ENCODE measurements around the gene LETM1. TPM values are rescaled to one million over a fixed set of nuclear protein-coding genes. Genes with fewer than 3 reads are reported as not detected.

The LETM1 gene
- polyA plus RNA-seq, 3 donors: 14.2 to 45.8 (median 19.9) TPM

- H3K27ac ChIP-seq (ENCODE audit: low read depth, low read length): no peak overlapping the region
- 51 to 61% (median 56%) methylated on average over 27 to 29 of the region's 29 CpGs for WGBS, 3 donors
Measured at GRCh38 chr4:1792158-1792831, 63.7 kb downstream of the LETM1 start.

GRCh38 chr4:1790005-1790404 lies 66.0 kb downstream of the LETM1 start:
- WGBS, 3 donors: 78 to 83% (median 79%) methylated on average over 10 of the region's 10 CpGs

GRCh38 chr4:1789552-1789951 lies 66.4 kb downstream of the LETM1 start:
- H3K27ac ChIP-seq (ENCODE audit: low read depth, low read length): no peak overlapping the region
- 86 to 91% (median 91%) methylated on average over 15 to 21 of the region's 21 CpGs for WGBS, 3 donors

More at GRCh38 chr4:1790005-1790404, 66.0 kb downstream of the LETM1 start:
- H3K27ac ChIP-seq (ENCODE audit: low read depth, low read length): no peak overlapping the region

GRCh38 chr4:1788254-1788973 lies 67.5 kb downstream of the LETM1 start:
- 65 to 76% (median 67%) methylated on average over 11 to 13 of the region's 13 CpGs for WGBS, 3 donors

GRCh38 chr4:1787411-1788077 lies 68.4 kb downstream of the LETM1 start:
- 50 to 69% (median 51%) methylated on average over 24 to 25 of the region's 25 CpGs for WGBS, 3 donors
- no peak overlapping the region for H3K27ac ChIP-seq (ENCODE audit: low read depth, low read length)

More at GRCh38 chr4:1788254-1788973, 67.5 kb downstream of the LETM1 start:
- H3K27ac ChIP-seq (ENCODE audit: low read depth, low read length): no peak overlapping the region

GRCh38 chr4:1786544-1787362 lies 69.2 kb downstream of the LETM1 start:
- WGBS, 3 donors: 79 to 90% (median 85%) methylated on average over 30 to 34 of the region's 34 CpGs
- H3K27ac ChIP-seq (ENCODE audit: low read depth, low read length): no peak overlapping the region

DNA sequence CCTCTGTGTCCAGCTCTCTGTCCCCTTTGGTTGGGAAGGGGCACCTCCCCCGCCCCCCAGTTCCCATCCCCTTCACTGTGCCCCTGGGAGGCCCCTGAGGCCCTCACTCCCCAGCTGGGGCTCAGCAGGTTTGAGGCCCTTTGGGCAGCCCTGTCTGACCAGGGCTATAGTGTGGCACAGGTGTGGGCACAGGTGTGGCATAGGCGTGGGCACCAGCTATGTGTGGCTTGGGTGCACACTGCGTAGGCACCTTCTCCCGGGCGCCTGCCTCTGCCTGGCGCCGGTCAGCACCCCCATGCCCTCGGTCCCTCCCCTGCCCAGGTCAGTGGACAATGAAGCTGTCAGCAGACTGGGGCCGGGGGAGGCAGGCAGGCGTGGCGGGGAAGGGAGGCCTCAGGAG lies 70.4 kb downstream of the LETM1 start:
- H3K27ac ChIP-seq (ENCODE audit: low read depth, low read length): no peak overlapping the region
- 82 to 90% (median 88%) methylated on average over 10 to 11 of the region's 11 CpGs for WGBS, 3 donors

DNA sequence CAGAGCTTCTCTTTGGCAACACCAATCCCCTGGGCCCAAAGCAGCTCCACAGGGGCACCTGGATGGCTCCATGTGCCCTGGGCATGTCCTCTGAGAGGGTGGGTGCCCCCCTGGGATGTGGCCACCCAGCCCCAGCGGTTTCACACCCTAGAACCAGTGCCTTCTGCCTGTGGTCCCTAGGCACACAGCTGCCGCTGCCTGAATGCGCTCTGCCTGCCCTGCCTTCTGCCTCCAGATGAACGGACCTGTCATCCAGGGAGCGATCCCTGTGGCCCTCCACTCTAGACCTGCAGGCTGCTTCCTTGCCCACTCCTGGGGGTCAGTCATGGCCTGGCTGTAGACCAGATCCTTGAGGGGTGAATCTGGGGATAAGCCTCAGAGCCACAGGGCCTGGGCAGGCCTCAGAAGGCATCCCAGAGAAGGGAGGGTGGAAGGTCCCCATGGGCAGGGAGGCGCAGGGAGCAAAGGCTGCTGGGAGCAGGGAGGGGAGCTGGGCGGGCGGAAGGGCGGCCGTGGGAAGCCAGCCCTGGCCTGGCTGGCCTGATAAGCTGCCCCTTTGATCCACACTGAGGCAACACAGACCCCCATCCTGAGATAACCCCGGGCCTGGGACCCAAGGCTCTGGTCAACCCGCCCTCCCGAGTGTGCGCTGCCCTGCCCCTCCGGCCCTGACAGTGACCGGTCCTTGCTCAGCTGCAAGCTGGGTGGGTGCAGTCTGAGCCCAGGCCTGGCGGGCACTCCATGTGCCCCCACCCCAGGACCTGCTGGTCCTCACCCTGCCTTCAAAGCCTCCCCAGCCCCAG lies 71.0 kb downstream of the LETM1 start:
- H3K27ac ChIP-seq (ENCODE audit: low read depth, low read length): no peak overlapping the region

GRCh38 chr4:1784395-1784788 lies 71.6 kb downstream of the LETM1 start:
- H3K27ac ChIP-seq (ENCODE audit: low read depth, low read length): no peak overlapping the region
- 68 to 85% (median 80%) methylated on average over 10 of the region's 10 CpGs for WGBS, 3 donors

More for the DNA sequence above, 71.0 kb downstream of the LETM1 start:
- WGBS, 3 donors: 63 to 64% (median 63%) methylated on average over 12 to 17 of the region's 17 CpGs

DNA sequence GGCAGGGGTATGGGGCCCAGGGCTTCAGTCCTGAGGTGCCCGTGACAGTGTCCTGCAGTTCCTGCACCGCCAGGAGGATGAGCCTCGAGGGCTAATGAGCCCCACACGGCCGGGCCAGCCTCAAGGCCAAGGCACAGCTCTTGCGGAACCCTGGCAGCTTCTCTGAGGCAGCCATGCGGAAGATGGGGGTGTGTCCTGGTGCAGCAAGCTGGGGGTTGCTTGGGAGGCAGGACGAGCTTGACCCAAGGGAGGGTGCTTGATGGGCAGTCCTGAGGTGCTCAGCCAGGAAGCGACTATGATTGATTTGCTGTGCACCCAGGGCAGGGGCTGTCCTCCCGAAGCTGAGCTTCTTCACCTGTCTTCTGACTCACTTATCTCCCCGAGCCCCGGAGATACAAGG lies 72.0 kb downstream of the LETM1 start:
- H3K27ac ChIP-seq (ENCODE audit: low read depth, low read length): no peak overlapping the region
- WGBS, 3 donors: 71 to 82% (median 74%) methylated on average over 12 of the region's 12 CpGs

DNA sequence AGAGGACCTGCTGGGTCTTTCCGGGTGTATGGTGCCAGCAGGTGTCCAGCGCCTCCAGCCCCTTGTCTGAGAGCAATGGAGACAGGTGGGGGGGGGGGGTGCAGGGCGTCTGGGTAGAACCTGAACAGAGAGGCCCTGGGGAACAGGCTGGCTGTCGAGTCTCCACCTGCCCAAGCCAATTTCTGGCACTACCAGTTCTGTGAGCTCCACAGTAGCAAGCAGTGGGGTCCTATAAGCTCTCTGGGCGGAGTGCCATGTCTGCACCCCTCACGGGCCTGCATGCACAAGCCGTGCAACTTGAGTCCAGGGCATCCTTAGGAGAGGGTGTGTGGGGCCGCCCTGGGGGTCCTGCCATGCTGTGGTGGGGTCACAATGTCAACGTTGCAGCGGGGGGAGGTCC lies 72.9 kb downstream of the LETM1 start:
- WGBS, 3 donors: 79 to 85% (median 83%) methylated on average over 9 to 10 of the region's 10 CpGs
- H3K27ac ChIP-seq (ENCODE audit: low read depth, low read length): no peak overlapping the region

- no peak overlapping the region for H3K27ac ChIP-seq (ENCODE audit: low read depth, low read length)
- WGBS, 3 donors: 79 to 90% (median 90%) methylated on average over 11 to 14 of the region's 14 CpGs
Measured at GRCh38 chr4:1780435-1780834, 75.5 kb downstream of the LETM1 start.

DNA sequence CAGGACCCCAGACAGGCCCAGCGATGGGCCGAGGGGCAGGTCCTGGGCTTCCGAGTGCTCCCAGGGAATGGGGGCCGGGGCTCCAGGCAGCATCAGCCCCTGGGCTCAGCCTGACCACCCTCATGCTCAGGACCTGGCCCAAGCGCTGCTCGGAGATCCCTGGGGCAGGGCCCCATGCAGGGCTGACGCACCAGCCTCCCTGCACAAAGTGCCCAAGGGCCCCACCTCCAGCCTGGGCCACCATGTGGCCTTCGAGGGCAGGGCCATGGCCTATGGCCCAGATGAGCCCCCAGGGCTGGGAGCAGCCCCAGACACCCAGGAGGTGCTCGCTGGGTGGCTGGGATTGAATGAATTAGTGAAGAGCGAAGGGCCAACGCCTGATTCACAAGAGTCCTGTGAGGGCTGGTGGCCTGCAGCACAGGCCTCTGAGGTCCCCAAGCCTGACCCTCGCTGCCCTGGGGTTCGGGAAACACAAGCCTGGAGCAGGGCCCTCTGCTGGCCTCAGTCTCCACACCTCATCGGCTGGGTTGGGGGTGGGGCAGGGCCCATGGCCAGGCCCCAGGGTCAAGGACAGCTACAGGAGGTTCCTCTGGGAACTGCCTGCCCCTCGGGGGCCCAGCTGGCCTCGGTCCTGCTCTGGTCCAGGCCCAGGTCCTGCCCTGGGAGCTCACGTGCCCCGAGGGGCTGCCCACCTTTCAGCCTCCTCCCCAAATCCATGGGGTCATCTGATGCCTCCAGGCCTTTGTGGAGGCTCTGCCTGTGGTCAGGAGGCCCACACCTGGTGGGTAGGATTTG lies 76.2 kb downstream of the LETM1 start:
- no peak overlapping the region for H3K27ac ChIP-seq (ENCODE audit: low read depth, low read length)
- WGBS, 3 donors: 75 to 89% (median 88%) methylated on average over 18 of the region's 18 CpGs

DNA sequence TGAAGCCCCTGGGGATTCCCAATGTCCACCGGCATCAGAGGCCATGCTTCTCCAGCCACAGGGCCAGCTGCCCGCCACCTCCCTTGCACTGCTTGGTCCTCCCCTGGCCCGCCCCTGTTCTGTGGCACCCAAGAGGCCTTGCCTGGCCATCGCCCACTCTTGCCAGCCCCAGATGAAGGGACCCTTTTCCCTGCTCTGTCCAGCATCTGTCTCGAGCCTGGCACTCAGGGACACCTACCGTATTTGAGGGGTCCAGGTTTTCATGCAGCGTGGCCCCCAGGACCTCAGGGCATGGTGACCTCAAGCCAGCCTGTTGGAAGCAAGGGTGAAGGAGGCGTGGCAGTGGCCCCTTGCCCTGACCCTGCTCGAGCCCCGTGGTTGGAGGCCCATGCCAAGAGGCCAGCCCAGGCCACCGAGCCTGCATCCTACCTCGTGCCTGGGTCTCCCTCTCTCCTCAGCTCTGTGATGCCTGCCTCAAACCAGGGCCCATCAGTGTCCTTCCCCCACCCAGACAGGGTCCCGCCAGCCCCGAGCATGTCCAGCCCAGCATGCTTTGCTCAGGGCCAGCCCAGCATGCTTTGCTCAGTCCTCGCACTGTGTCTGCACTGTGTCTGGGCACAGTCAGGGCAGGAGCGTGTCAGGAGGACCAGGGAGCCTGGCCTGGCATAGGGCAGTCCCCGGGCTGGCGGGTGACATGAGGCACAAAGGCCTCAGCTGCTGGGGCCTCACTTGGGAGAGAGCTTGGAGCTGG lies 77.1 kb downstream of the LETM1 start:
- no peak overlapping the region for H3K27ac ChIP-seq (ENCODE audit: low read depth, low read length)
- WGBS, 3 donors: 85 to 86% (median 86%) methylated on average over 17 to 18 of the region's 18 CpGs

- WGBS, 3 donors: 51 to 60% (median 58%) methylated on average over 20 to 27 of the region's 27 CpGs
- H3K27ac ChIP-seq (ENCODE audit: low read depth, low read length): no peak overlapping the region
Measured at GRCh38 chr4:1777822-1778641, 77.9 kb downstream of the LETM1 start.

All from adipose tissue (tissue), 3 donors.